ENCODE measurements around the gene CD2AP.

GRCh38 chr6:47464052-47464451 lies 13.5 kb upstream of the CD2AP start:
- no peak for TF ChIP-seq CTCF (IDR thresholded peaks at IDR 0.05 in 8 of 11, conservative IDR thresholded peaks at IDR 0.05 in 3 of 11)
- TF ChIP-seq POLR2A (IDR thresholded peaks at IDR 0.05) = no peak

All from spleen (tissue), 7 donors.